IMR-90 (cell line): ENCODE measurements around the gene ENTPD3. TPM values are rescaled to one million over a fixed set of nuclear protein-coding genes. Genes with fewer than 3 reads are reported as not detected.

Experiments used
- ATAC-seq: fragments of 200-7000 bp; cut with Tn5 transposase; 2 replicates; pipeline ENCODE4 v1.9.1; 2020; ENCODE audit warnings: low read depth, mild to moderate bottlenecking, moderate library complexity
- BruUV-seq: library from RNA; stranded (reverse); fragments of 400-500 nt; replicated peaks from 2 replicates; lab custom pipeline; 2021; lab: Mats Ljungman, UMichigan
- CTCF ChIA-PET: fragments of 300-600 bp; formaldehyde crosslinking; extraction: SDS; loops from one replicate; lab custom pipeline; 2021; ENCODE audit warnings: antibody characterized with exemption; lab: Yijun Ruan, JAX
- POLR2A ChIA-PET: fragments of 300-600 bp; sonication (Branson Sonifier 250); formaldehyde crosslinking; loops from one replicate; lab custom pipeline; 2022; ENCODE audit warnings: antibody characterized with exemption; ENCODE audit not compliant: unreplicated experiment; lab: Charles Lee
- DNase-seq: peaks from one replicate; pipeline ENCODE4 v3.0.0; 2013
- H2AFZ ChIP-seq: replicated peaks from 2 replicates; pipeline ENCODE3; 2013; ENCODE audit warnings: low read length, mild to moderate bottlenecking; ENCODE audit not compliant: poor library complexity
- H2AK5ac ChIP-seq: 2 replicates; pipeline ENCODE4 v1.6.1; 2013; ENCODE audit warnings: low read depth, low read length, inconsistent platforms
- H2AK9ac ChIP-seq: replicated peaks from 2 replicates; pipeline ENCODE3; 2013; ENCODE audit warnings: mild to moderate bottlenecking, low read depth, low read length, moderate library complexity; ENCODE audit not compliant: poor library complexity
- H2BK120ac ChIP-seq: 2 replicates; pipeline ENCODE4 v1.6.1; 2013; ENCODE audit warnings: low read depth, low read length, inconsistent platforms
- H2BK15ac ChIP-seq: 3 replicates; pipeline ENCODE4 v1.6.1; 2013; ENCODE audit warnings: low read depth, low read length, inconsistent platforms
- H2BK20ac ChIP-seq: 2 replicates; pipeline ENCODE4 v1.6.1; 2013; ENCODE audit warnings: low read depth, mild to moderate bottlenecking, inconsistent platforms, low read length, moderate library complexity
- H2BK5ac ChIP-seq: 2 replicates; pipeline ENCODE4 v1.6.1; 2013; ENCODE audit warnings: mild to moderate bottlenecking, low read depth, low read length, inconsistent platforms; ENCODE audit not compliant: poor library complexity, severe bottlenecking
- H3K14ac ChIP-seq: replicated peaks from 2 replicates; pipeline ENCODE4 v1.6.1; 2013; ENCODE audit warnings: low read depth, low read length, inconsistent platforms
- H3K18ac ChIP-seq: 2 replicates; pipeline ENCODE4 v1.6.1; 2013; ENCODE audit warnings: low read depth, low read length, control low read depth
- H3K23ac ChIP-seq: 2 replicates; pipeline ENCODE4 v1.6.1; 2013; ENCODE audit warnings: low read depth, low read length, inconsistent platforms
- H3K27ac ChIP-seq: 2 replicates; pipeline ENCODE4 v1.5.1; 2013; ENCODE audit warnings: mild to moderate bottlenecking, control low read depth, low read length; ENCODE audit not compliant: insufficient read depth
- H3K27me3 ChIP-seq: 2 replicates; pipeline ENCODE4 v1.6.1; 2013; ENCODE audit warnings: low read length; ENCODE audit not compliant: control insufficient read depth, insufficient read depth
- H3K36me3 ChIP-seq: 2 replicates; pipeline ENCODE4 v1.6.1; 2013; ENCODE audit warnings: low read length, mixed read lengths; ENCODE audit not compliant: control insufficient read depth, insufficient read depth
- H3K4ac ChIP-seq: 2 replicates; pipeline ENCODE4 v1.6.1; 2013; ENCODE audit warnings: low read depth, low read length, inconsistent platforms
- H3K4me1 ChIP-seq: 2 replicates; pipeline ENCODE4 v1.6.1; 2013; ENCODE audit warnings: low read length, mixed read lengths; ENCODE audit not compliant: control insufficient read depth, insufficient read depth
- H3K4me2 ChIP-seq: 2 replicates; pipeline ENCODE4 v1.6.1; 2013; ENCODE audit warnings: low read depth, mild to moderate bottlenecking, control low read depth, low read length, moderate library complexity
- H3K4me3 ChIP-seq: 2 replicates; pipeline ENCODE4 v1.5.1; 2013; ENCODE audit warnings: low read depth, mild to moderate bottlenecking, control low read depth, low read length, moderate library complexity; ENCODE audit not compliant: insufficient read depth
- H3K56ac ChIP-seq: 2 replicates; pipeline ENCODE4 v1.6.1; 2013; ENCODE audit warnings: low read length, inconsistent platforms; ENCODE audit not compliant: insufficient read depth; ENCODE audit errors: extremely low read depth
- H3K79me1 ChIP-seq, 2 experiments: 2 replicates each; pipeline ENCODE4 v1.6.1; 2013; ENCODE audit warnings: low read length in 2 of 2, inconsistent platforms in 1 of 2, low read depth in 1 of 2
- H3K9ac ChIP-seq: 2 replicates; pipeline ENCODE4 v1.6.1; 2013; ENCODE audit warnings: low read depth, low read length, control low read depth
- H3K9me1 ChIP-seq: 2 replicates; pipeline ENCODE4 v1.6.1; 2013; ENCODE audit warnings: low read length, inconsistent platforms; ENCODE audit not compliant: insufficient read depth
- H3K9me3 ChIP-seq: 2 replicates; pipeline ENCODE4 v1.6.1; 2013; ENCODE audit warnings: low read length; ENCODE audit not compliant: control insufficient read depth, insufficient read depth
- H4K20me1 ChIP-seq: 2 replicates; pipeline ENCODE4 v1.6.1; 2013; ENCODE audit warnings: low read length, inconsistent platforms; ENCODE audit not compliant: insufficient read depth
- H4K5ac ChIP-seq: 2 replicates; pipeline ENCODE4 v1.6.1; 2013; ENCODE audit warnings: mild to moderate bottlenecking, low read depth, low read length, control low read depth
- H4K8ac ChIP-seq, 2 experiments: 2 replicates each; pipeline ENCODE4 v1.6.1; 2013; ENCODE audit warnings: low read depth in 2 of 2, low read length in 2 of 2, control low read depth in 1 of 2, inconsistent platforms in 1 of 2
- H4K91ac ChIP-seq: 2 replicates; pipeline ENCODE4 v1.6.1; 2013; ENCODE audit warnings: low read depth, low read length, inconsistent platforms; ENCODE audit not compliant: insufficient read depth
- BHLHE40 ChIP-seq: fragments of 150-350 bp; IDR thresholded peaks from 2 replicates; pipeline ENCODE4 v1.6.1; 2016; ENCODE audit warnings: mild to moderate bottlenecking, low read depth, low read length
- CEBPB ChIP-seq: IDR thresholded peaks from 2 replicates; pipeline ENCODE4 v1.6.1; 2012; ENCODE audit warnings: low read depth, low read length, improper control_type of control experiment
- CHD1 ChIP-seq: IDR thresholded peaks from 2 replicates; pipeline ENCODE4 v1.6.1; 2012; ENCODE audit warnings: low read depth, low read length, improper control_type of control experiment
- ELK1 ChIP-seq: fragments of 150-350 bp; IDR thresholded peaks from 2 replicates; pipeline ENCODE4 v1.6.1; 2016; ENCODE audit warnings: low read depth, mild to moderate bottlenecking, low read length, moderate library complexity, borderline replicate concordance
- FOS ChIP-seq: fragments of 150-350 bp; IDR thresholded peaks from 2 replicates; pipeline ENCODE4 v1.6.1; 2016; ENCODE audit warnings: low read depth, low read length
- MAFK ChIP-seq: IDR thresholded peaks from 2 replicates; pipeline ENCODE4 v1.6.1; 2012; ENCODE audit warnings: low read depth, low read length, improper control_type of control experiment
- MAZ ChIP-seq: IDR thresholded peaks from 2 replicates; pipeline ENCODE4 v1.6.1; 2012; ENCODE audit warnings: low read depth, mild to moderate bottlenecking, low read length, improper control_type of control experiment, moderate library complexity, borderline replicate concordance
- MXI1 ChIP-seq: IDR thresholded peaks from 2 replicates; pipeline ENCODE4 v1.6.1; 2012; ENCODE audit warnings: low read depth, mild to moderate bottlenecking, low read length, moderate library complexity, borderline replicate concordance
- POLR2A ChIP-seq: IDR thresholded peaks from 2 replicates; pipeline ENCODE4 v1.6.1; 2012; ENCODE audit warnings: mild to moderate bottlenecking, low read depth, low read length
- RAD21 ChIP-seq: IDR thresholded peaks from 2 replicates; pipeline ENCODE4 v1.6.1; 2012; ENCODE audit warnings: low read length, improper control_type of control experiment
- RCOR1 ChIP-seq: IDR thresholded peaks from 2 replicates; pipeline ENCODE4 v1.6.1; 2012; ENCODE audit warnings: mild to moderate bottlenecking, low read length, improper control_type of control experiment; ENCODE audit not compliant: insufficient replicate concordance
- RFX5 ChIP-seq: IDR thresholded peaks from 2 replicates; pipeline ENCODE4 v1.8.0; 2012; ENCODE audit warnings: low read depth, mild to moderate bottlenecking, low read length, moderate library complexity
- SMC3 ChIP-seq: fragments of 150-350 bp; IDR thresholded peaks from 2 replicates; pipeline ENCODE4 v1.6.1; 2016; ENCODE audit warnings: low read depth, mild to moderate bottlenecking, antibody characterized with exemption, low read length, moderate library complexity
- WGBS, 2 experiments: methylation state at CpG; one replicate each; pipeline versions ENCODE4 v1.1.5 to v1.1.7; 2013; ENCODE audit warnings: missing lambda C conversion rate in 2 of 2; ENCODE audit not compliant: insufficient read length in 1 of 2; ENCODE audit errors: extremely low coverage in 2 of 2; 5-methylcytosine and 5-hydroxymethylcytosine counted together
- dilution Hi-C: fragments of 300-500 bp; cut with HindIII; formaldehyde crosslinking; loops from one replicate; pipeline ENCODE4 v1.14.3; 2018; ENCODE audit warnings: low sequenced_read_pairs; ENCODE audit not compliant: unreplicated experiment
- in situ Hi-C: fragments of 300-500 bp; cut with MboI; formaldehyde crosslinking; loops from 3 replicates; pipeline ENCODE4 v1.14.3; 2019; ENCODE audit warnings: low sequenced_read_pairs, inconsistent platforms, mixed read lengths
- intact Hi-C: fragments of 100-400 bp; cut with micrococcal nuclease; formaldehyde crosslinking; loops from 2 replicates; pipeline ENCODE4 v1.10.0; 2022
- polyA plus RNA-seq, 3 experiments: library from polyadenylated mRNA; depleted of rRNA; stranded (reverse); fragments of >200 nt; gene quantifications; 2 replicates each; pipeline ENCODE4 v1.2.3, GENCODE V29; 2012; ENCODE audit warnings: low replicate concordance in 1 of 3
- total RNA-seq: library from RNA; depleted of rRNA; stranded (reverse); fragments of >200 nt; gene quantifications from 2 replicates; pipeline ENCODE4 v1.2.3, GENCODE V29; 2012
- TF ChIP-seq, protein P1 (sequence below): conservative IDR thresholded peaks from 2 replicates; pipeline ENCODE4 v1.5.1; 2012; ENCODE audit warnings: mild to moderate bottlenecking, low read depth, low read length, improper control_type of control experiment
- TF ChIP-seq, protein P2 (sequence below): fragments of 150-350 bp; IDR thresholded peaks from 2 replicates; pipeline ENCODE4 v1.6.1; 2017; ENCODE audit warnings: mild to moderate bottlenecking, antibody characterized with exemption, low read length, low read depth

The ENTPD3 gene
- total and polyA plus RNA-seq, 2 of the 4 experiments (the other 2 are of a cell fraction), result not detected

- Histone ChIP-seq H4K8ac (no peak overlapping the region), H3K27me3 (no peaks in the 10 kb centered on the region), H3K4me1 (no peaks in the 10 kb centered on the region), H3K9me1 (0 out of 2 replicates have a peak, but pooled peaks cover 2% of the 10 kb centered on the region), H3K4me2 (no peak overlapping the region), H2BK20ac (no peak overlapping the region), H2AK5ac (no peak overlapping the region), H3K18ac (no peak overlapping the region), H3K79me1 (peaks cover 5 to 16% of the 10 kb centered on the region in 2 experiments), H3K4me3 (no peak overlapping the region), H2AFZ (no peak overlapping the region), H4K20me1 (peaks cover 10% of the 10 kb centered on the region), H2AK9ac (no peak overlapping the region), H3K56ac (no peak overlapping the region), H3K4ac (no peak overlapping the region), H4K91ac (no peak overlapping the region), H3K36me3 (peaks cover 34% of the 10 kb centered on the region), H2BK5ac (no peak overlapping the region), H3K9ac (no peak overlapping the region), H3K23ac (no peak overlapping the region), H3K27ac (no peak overlapping the region), H3K9me3 (no peaks in the 10 kb centered on the region), H2BK15ac (no peak overlapping the region), H3K14ac (no peak overlapping the region), H4K5ac (no peak overlapping the region), H2BK120ac (no peak overlapping the region)
- ATAC-seq (no peak), DNase-seq (no peak)
- BruUV-seq, result no TSS peak
- CTCF ChIA-PET, result interaction anchor here (0.6 to 1.3 kb wide), 3 partner anchors 12 to 60 kb away, joined by 3 read pairs; partner anchors contain the start of gene ZNF619
- dilution Hi-C loops, result no loop called here
- in situ Hi-C loops, result no loop called here
- intact Hi-C loops, result no loop called here
- WGBS, 2 experiments, result 90% methylated on average over 5 of the region's 9 CpGs; no CpG with 5 or more reads in 1 of the 2 experiments
- POLR2A ChIA-PET, result no interaction called here
- TF ChIP-seq CHD1, result no peak
- no peak for TF ChIP-seq BHLHE40
- TF ChIP-seq ELK1, result no peak
- TF ChIP-seq, protein P1, sequence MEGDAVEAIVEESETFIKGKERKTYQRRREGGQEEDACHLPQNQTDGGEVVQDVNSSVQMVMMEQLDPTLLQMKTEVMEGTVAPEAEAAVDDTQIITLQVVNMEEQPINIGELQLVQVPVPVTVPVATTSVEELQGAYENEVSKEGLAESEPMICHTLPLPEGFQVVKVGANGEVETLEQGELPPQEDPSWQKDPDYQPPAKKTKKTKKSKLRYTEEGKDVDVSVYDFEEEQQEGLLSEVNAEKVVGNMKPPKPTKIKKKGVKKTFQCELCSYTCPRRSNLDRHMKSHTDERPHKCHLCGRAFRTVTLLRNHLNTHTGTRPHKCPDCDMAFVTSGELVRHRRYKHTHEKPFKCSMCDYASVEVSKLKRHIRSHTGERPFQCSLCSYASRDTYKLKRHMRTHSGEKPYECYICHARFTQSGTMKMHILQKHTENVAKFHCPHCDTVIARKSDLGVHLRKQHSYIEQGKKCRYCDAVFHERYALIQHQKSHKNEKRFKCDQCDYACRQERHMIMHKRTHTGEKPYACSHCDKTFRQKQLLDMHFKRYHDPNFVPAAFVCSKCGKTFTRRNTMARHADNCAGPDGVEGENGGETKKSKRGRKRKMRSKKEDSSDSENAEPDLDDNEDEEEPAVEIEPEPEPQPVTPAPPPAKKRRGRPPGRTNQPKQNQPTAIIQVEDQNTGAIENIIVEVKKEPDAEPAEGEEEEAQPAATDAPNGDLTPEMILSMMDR, result no peak
- no peak for TF ChIP-seq POLR2A
- no peak for TF ChIP-seq SMC3
- TF ChIP-seq CEBPB, result no peak
- TF ChIP-seq MXI1, result no peak
- no peak for TF ChIP-seq MAZ
- no peak for TF ChIP-seq RFX5
- no peak for TF ChIP-seq FOS
- TF ChIP-seq RCOR1, result no peak
- TF ChIP-seq, protein P2, sequence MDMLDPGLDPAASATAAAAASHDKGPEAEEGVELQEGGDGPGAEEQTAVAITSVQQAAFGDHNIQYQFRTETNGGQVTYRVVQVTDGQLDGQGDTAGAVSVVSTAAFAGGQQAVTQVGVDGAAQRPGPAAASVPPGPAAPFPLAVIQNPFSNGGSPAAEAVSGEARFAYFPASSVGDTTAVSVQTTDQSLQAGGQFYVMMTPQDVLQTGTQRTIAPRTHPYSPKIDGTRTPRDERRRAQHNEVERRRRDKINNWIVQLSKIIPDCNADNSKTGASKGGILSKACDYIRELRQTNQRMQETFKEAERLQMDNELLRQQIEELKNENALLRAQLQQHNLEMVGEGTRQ, result no peak
- no peak for TF ChIP-seq RAD21
- TF ChIP-seq MAFK, result no peak
Measured at GRCh38 chr3:40464339-40465110, 77.5 kb downstream of the ENTPD3 start.
